GM23338 (cell line): ENCODE data around the gene SASH1. TPM values are rescaled to one million over a fixed set of nuclear protein-coding genes. Genes with fewer than 3 reads are reported as not detected.

Experiments
- ATAC-seq: fragments of 200-7000 bp; cut with Tn5 transposase; 3 replicates; pipeline ENCODE4 v1.9.1; 2020
- DNase-seq: peaks from one replicate; pipeline ENCODE4 v3.0.0-alpha.2; 2015; ENCODE audit warnings: low spot score
- H2AFZ ChIP-seq: fragments of 200-600 bp; sonication (generic); 2 replicates; pipeline ENCODE4 v1.8.0; 2016; ENCODE audit warnings: antibody characterized with exemption, mild to moderate bottlenecking, moderate library complexity
- H3F3A ChIP-seq: fragments of 200-600 bp; sonication (generic); replicated peaks from 2 replicates; pipeline ENCODE4 v1.8.0; 2017; ENCODE audit warnings: antibody characterized with exemption, mixed run types, low read depth
- H3K27ac ChIP-seq: fragments of 200-600 bp; sonication (generic); 2 replicates; pipeline ENCODE4 v1.6.1; 2016; ENCODE audit warnings: low read depth
- H3K27me3 ChIP-seq: fragments of 200-600 bp; sonication (generic); 2 replicates; pipeline ENCODE4 v1.8.0; 2016; ENCODE audit warnings: mild to moderate bottlenecking, mixed run types, moderate library complexity; ENCODE audit not compliant: insufficient read depth
- H3K36me3 ChIP-seq: fragments of 200-600 bp; sonication (generic); 2 replicates; pipeline ENCODE4 v1.8.0; 2016; ENCODE audit warnings: mild to moderate bottlenecking; ENCODE audit not compliant: insufficient read depth
- H3K4me1 ChIP-seq: fragments of 200-600 bp; sonication (generic); 2 replicates; pipeline ENCODE4 v1.8.0; 2016; ENCODE audit warnings: mild to moderate bottlenecking, moderate library complexity; ENCODE audit not compliant: insufficient read depth
- H3K4me2 ChIP-seq: fragments of 200-600 bp; sonication (generic); 2 replicates; pipeline ENCODE4 v1.7.1; 2017; ENCODE audit warnings: mixed run types
- H3K4me3 ChIP-seq: fragments of 200-600 bp; sonication (generic); 2 replicates; pipeline ENCODE4 v1.6.1; 2016; ENCODE audit warnings: mixed run types
- H3K79me2 ChIP-seq: fragments of 200-600 bp; sonication (generic); replicated peaks from 2 replicates; pipeline ENCODE4 v1.8.0; 2017; ENCODE audit warnings: mild to moderate bottlenecking; ENCODE audit not compliant: insufficient read depth
- H3K9me2 ChIP-seq: fragments of 200-600 bp; sonication (generic); 2 replicates; pipeline ENCODE4 v1.8.0; 2017; ENCODE audit not compliant: insufficient read depth
- H4K20me1 ChIP-seq: fragments of 200-600 bp; sonication (generic); replicated peaks from 2 replicates; pipeline ENCODE4 v1.8.0; 2017; ENCODE audit warnings: mild to moderate bottlenecking; ENCODE audit not compliant: insufficient read depth
- H3K27ac Mint-ChIP-seq: 2 replicates; pipeline ENCODE4 v1.8.0; 2020; ENCODE audit warnings: inconsistent platforms, mild to moderate bottlenecking, moderate library complexity, mixed read lengths
- H3K27me3 Mint-ChIP-seq: 3 replicates; pipeline ENCODE4 v1.8.0; 2022; ENCODE audit warnings: low read depth, mild to moderate bottlenecking, moderate library complexity, mixed read lengths, inconsistent platforms; ENCODE audit not compliant: insufficient read depth, poor library complexity
- H3K36me3 Mint-ChIP-seq: 3 replicates; pipeline ENCODE4 v1.8.0; 2021; ENCODE audit warnings: low read depth, mild to moderate bottlenecking, inconsistent platforms, moderate library complexity, mixed read lengths
- H3K4me1 Mint-ChIP-seq: 3 replicates; pipeline ENCODE4 v1.8.0; 2020; ENCODE audit warnings: mild to moderate bottlenecking, inconsistent platforms, mixed read lengths
- H3K4me3 Mint-ChIP-seq: 3 replicates; pipeline ENCODE4 v1.8.0; 2021; ENCODE audit warnings: moderate library complexity, mild to moderate bottlenecking, inconsistent platforms, mixed read lengths
- H3K9me3 Mint-ChIP-seq: 3 replicates; pipeline ENCODE4 v1.8.0; 2020; ENCODE audit warnings: moderate library complexity, mild to moderate bottlenecking, inconsistent platforms, mixed read lengths
- EZH2 ChIP-seq: fragments of 200-600 bp; sonication (generic); IDR thresholded peaks from one replicate; pipeline ENCODE4 v1.8.0; 2017; ENCODE audit warnings: antibody characterized with exemption, mild to moderate bottlenecking, low read depth; ENCODE audit not compliant: unreplicated experiment
- EZH2phosphoT487 ChIP-seq: fragments of 200-600 bp; sonication (generic); IDR thresholded peaks from one replicate; pipeline ENCODE4 v1.8.1; 2018; ENCODE audit warnings: antibody characterized with exemption; ENCODE audit not compliant: unreplicated experiment
- JUNB ChIP-seq: IDR thresholded peaks from one replicate; pipeline ENCODE4 v1.6.1; 2016; ENCODE audit warnings: antibody characterized with exemption; ENCODE audit not compliant: unreplicated experiment
- POLR2AphosphoS5 ChIP-seq: IDR thresholded peaks from 2 replicates; pipeline ENCODE4 v1.6.1; 2016; ENCODE audit warnings: antibody characterized with exemption, low read depth
- STAT1 ChIP-seq: IDR thresholded peaks from one replicate; pipeline ENCODE4 v1.6.1; 2016; ENCODE audit warnings: antibody characterized with exemption; ENCODE audit not compliant: unreplicated experiment
- ZNF114 ChIP-seq: fragments of 250-450 bp; sonication (Bioruptor Pico); IDR thresholded peaks from 2 replicates; pipeline ENCODE4 v1.5.0; 2020; ENCODE audit warnings: mild to moderate bottlenecking, moderate library complexity
- polyA plus RNA-seq: library from polyadenylated mRNA; unstranded; fragments of >200 nt; fragmentation: Nextera tagmentation; extraction: Ambion mirVana; gene quantifications from 2 replicates; pipeline ENCODE4 v1.2.1, GENCODE V29; 2016
- total RNA-seq: library from RNA; depleted of rRNA; stranded (reverse); fragments of >200 nt; shearing (Covaris generic); gene quantifications from 2 replicates; pipeline ENCODE4 v1.2.3, GENCODE V29; 2014
- TF ChIP-seq, protein P1 (sequence below): fragments of 250-450 bp; sonication (Bioruptor Pico); IDR thresholded peaks from 2 replicates; pipeline ENCODE4 v1.5.0; 2020; ENCODE audit warnings: mild to moderate bottlenecking, moderate library complexity

Gene SASH1
- total and polyA plus RNA-seq, 2 experiments from 2014 or later, result 8.2 to 30.2 TPM

DNA sequence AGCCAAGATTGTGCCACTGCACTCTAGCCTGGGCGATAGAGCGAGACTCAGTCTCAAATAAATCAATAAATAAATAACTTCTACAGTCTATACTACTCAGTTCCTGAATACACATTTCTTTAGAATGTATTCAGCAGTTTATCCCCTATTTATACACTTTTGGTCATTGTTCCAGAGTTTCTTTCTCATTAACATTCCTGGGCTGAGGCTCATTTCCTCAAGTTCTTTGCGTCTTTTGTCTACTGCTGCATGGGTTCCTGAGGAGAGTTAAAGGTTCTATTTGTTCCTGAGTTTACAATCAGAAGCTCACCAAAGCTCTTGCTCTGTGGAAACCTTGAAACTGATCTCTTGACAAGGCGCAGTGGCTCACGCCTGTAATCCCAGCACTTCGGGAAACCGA lies 37.7 kb upstream of the SASH1 start:
- Histone ChIP-seq H3K9me2 (no peaks in the 10 kb centered on the region), H3K4me3 (no peak overlapping the region), H3K4me2 (no peak overlapping the region), H2AFZ (no peak overlapping the region), H3K4me1 (no peaks in the 10 kb centered on the region), H3K79me2 (no peaks in the 10 kb centered on the region), H3K27ac (no peak overlapping the region), H3K36me3 (no peaks in the 10 kb centered on the region), H4K20me1 (no peaks in the 10 kb centered on the region), H3F3A (no peaks in the 10 kb centered on the region), H3K27me3 (no peaks in the 10 kb centered on the region)
- DNase-seq (peak; percentile 21), ATAC-seq (no peak; the same call in 2 of the 3 replicates)
- H3K4me3 Mint-ChIP-seq, result no peak overlapping the region
- no peaks in the 10 kb centered on the region for H3K27me3 Mint-ChIP-seq
- no peaks in the 10 kb centered on the region for H3K9me3 Mint-ChIP-seq
- no peaks in the 10 kb centered on the region for H3K36me3 Mint-ChIP-seq
- TF ChIP-seq EZH2phosphoT487, result no peak
- TF ChIP-seq, protein P1, sequence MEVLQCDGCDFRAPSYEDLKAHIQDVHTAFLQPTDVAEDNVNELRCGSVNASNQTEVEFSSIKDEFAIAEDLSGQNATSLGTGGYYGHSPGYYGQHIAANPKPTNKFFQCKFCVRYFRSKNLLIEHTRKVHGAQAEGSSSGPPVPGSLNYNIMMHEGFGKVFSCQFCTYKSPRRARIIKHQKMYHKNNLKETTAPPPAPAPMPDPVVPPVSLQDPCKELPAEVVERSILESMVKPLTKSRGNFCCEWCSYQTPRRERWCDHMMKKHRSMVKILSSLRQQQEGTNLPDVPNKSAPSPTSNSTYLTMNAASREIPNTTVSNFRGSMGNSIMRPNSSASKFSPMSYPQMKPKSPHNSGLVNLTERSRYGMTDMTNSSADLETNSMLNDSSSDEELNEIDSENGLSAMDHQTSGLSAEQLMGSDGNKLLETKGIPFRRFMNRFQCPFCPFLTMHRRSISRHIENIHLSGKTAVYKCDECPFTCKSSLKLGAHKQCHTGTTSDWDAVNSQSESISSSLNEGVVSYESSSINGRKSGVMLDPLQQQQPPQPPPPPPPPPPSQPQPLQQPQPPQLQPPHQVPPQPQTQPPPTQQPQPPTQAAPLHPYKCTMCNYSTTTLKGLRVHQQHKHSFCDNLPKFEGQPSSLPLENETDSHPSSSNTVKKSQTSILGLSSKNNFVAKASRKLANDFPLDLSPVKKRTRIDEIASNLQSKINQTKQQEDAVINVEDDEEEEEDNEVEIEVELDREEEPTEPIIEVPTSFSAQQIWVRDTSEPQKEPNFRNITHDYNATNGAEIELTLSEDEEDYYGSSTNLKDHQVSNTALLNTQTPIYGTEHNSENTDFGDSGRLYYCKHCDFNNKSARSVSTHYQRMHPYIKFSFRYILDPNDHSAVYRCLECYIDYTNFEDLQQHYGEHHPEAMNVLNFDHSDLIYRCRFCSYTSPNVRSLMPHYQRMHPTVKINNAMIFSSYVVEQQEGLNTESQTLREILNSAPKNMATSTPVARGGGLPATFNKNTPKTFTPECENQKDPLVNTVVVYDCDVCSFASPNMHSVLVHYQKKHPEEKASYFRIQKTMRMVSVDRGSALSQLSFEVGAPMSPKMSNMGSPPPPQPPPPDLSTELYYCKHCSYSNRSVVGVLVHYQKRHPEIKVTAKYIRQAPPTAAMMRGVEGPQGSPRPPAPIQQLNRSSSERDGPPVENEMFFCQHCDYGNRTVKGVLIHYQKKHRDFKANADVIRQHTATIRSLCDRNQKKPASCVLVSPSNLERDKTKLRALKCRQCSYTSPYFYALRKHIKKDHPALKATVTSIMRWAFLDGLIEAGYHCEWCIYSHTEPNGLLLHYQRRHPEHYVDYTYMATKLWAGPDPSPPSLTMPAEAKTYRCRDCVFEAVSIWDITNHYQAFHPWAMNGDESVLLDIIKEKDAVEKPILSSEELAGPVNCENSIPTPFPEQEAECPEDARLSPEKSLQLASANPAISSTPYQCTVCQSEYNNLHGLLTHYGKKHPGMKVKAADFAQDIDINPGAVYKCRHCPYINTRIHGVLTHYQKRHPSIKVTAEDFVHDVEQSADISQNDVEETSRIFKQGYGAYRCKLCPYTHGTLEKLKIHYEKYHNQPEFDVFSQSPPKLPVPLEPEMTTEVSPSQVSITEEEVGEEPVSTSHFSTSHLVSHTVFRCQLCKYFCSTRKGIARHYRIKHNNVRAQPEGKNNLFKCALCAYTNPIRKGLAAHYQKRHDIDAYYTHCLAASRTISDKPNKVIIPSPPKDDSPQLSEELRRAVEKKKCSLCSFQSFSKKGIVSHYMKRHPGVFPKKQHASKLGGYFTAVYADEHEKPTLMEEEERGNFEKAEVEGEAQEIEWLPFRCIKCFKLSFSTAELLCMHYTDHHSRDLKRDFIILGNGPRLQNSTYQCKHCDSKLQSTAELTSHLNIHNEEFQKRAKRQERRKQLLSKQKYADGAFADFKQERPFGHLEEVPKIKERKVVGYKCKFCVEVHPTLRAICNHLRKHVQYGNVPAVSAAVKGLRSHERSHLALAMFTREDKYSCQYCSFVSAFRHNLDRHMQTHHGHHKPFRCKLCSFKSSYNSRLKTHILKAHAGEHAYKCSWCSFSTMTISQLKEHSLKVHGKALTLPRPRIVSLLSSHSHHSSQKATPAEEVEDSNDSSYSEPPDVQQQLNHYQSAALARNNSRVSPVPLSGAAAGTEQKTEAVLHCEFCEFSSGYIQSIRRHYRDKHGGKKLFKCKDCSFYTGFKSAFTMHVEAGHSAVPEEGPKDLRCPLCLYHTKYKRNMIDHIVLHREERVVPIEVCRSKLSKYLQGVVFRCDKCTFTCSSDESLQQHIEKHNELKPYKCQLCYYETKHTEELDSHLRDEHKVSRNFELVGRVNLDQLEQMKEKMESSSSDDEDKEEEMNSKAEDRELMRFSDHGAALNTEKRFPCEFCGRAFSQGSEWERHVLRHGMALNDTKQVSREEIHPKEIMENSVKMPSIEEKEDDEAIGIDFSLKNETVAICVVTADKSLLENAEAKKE, result peak; percentile 68; the same call in 1 of the 2 replicates
- H3K27ac Mint-ChIP-seq, result no peak overlapping the region
- 0 out of 3 replicates have a peak, but pooled peaks cover 2% of the 10 kb centered on the region for H3K4me1 Mint-ChIP-seq

DNA sequence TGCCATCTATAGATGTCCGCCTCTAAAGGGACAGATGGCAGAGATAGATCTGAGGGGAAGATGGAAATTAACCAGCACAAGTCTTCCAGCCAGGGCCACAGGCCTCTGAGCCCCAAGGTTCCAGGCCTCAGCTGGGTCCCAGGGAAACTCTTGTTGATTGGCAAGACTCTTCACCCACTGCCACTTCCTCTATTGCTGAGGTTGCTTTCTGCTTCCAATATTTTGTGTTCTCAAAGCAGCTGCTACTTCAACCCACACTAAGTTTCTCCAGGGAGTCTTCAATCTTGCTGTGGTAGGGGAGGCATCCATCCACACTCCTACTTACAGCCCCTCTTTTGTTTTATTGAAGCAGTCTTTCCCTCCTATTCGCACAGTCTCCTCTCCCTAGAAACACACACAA lies 36.4 kb upstream of the SASH1 start:
- Mint-ChIP-seq H3K27me3 (no peaks in the 10 kb centered on the region), H3K36me3 (no peaks in the 10 kb centered on the region), H3K4me3 (no peak overlapping the region), H3K27ac (no peak overlapping the region), H3K4me1 (0 out of 3 replicates have a peak, but pooled peaks cover 2% of the 10 kb centered on the region), H3K9me3 (no peaks in the 10 kb centered on the region)
- Histone ChIP-seq H3K27ac (no peak overlapping the region), H3K79me2 (no peaks in the 10 kb centered on the region), H3F3A (no peaks in the 10 kb centered on the region), H3K9me2 (no peaks in the 10 kb centered on the region), H3K27me3 (no peaks in the 10 kb centered on the region), H3K36me3 (no peaks in the 10 kb centered on the region), H3K4me2 (no peak overlapping the region), H2AFZ (0 out of 2 replicates have a peak overlapping the region, but pooled peaks have one; percentile 52), H4K20me1 (no peaks in the 10 kb centered on the region), H3K4me1 (no peaks in the 10 kb centered on the region), H3K4me3 (no peak overlapping the region)
- DNase-seq (no peak), ATAC-seq (no peak)
- TF ChIP-seq, protein P1, result no peak
- TF ChIP-seq EZH2 (no peak), ZNF114 (no peak), POLR2AphosphoS5 (no peak), STAT1 (no peak), JUNB (no peak)
